NT2/D1 (cell line): ENCODE measurements around the gene SPTBN2.

Source experiments
- SUZ12 ChIP-seq: IDR thresholded peaks from 2 replicates; pipeline ENCODE4 v1.6.1; 2011; ENCODE audit not compliant: insufficient read length, insufficient read depth; ENCODE audit errors: extremely low read depth
- YY1 ChIP-seq: IDR thresholded peaks from 2 replicates; pipeline ENCODE4 v1.6.1; 2011; ENCODE audit not compliant: insufficient read length, insufficient read depth
- ZNF274 ChIP-seq: IDR thresholded peaks from 2 replicates; pipeline ENCODE4 v1.6.1; 2011; ENCODE audit warnings: mild to moderate bottlenecking, low read depth, low read length

DNA sequence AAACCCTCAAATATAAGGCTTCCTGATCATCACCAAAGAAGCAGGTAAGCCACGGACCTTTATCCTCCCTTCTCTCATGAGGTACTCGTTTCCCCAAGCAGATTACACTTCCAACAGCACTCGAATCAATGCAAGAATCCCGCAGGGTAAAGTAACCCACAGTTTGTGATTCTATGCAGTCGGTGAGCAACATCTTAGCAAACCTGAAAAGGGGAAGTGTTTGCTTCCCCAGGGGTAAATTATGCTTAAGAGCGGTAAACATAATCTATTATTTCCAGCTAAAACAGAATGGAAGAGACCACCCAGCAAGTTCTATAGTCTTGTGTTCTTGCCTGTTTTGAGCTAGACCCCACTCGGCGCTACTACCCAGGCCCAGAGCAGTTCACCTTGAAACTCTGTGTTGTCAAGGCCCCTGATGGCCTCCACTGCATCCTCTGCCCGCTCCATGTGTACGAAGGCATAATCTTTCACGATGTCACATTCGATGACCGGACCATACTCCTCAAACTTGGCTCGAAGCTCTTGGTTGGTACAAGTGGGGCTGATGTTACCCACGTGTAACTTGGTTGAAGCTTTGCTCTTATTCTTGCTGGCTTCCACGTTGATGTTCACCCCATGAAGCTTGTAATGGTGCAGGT is 52.6 kb downstream of the SPTBN2 start:
- TF ChIP-seq YY1 (no peak), SUZ12 (no peak), ZNF274 (no peak)
